Heart right ventricle (tissue), 16 donors: ENCODE measurements around the gene CCDC91. TPM values are rescaled to one million over a fixed set of nuclear protein-coding genes. Genes with fewer than 3 reads are reported as not detected.

ENCODE experiments used
- ATAC-seq, 8 donors: fragments of 200-7000 bp; cut with Tn5 transposase; one replicate each; pipeline ENCODE4 v1.9.1; 2020; ENCODE audit warnings: mild to moderate bottlenecking in 8 of 8, moderate library complexity in 8 of 8, moderate number of reproducible peaks in 1 of 8
- DNase-seq, 2 donors: peaks; one replicate each; pipeline ENCODE4 v3.0.0-alpha.2; 2020
- H3K27ac ChIP-seq, 10 donors: fragments of 200-600 bp; sonication (generic) in 2 of 10; one replicate each; pipeline versions ENCODE4 v1.5.0 to v1.8.0; 2020 to 2022; ENCODE audit warnings: mild to moderate bottlenecking in 3 of 10
- H3K27me3 ChIP-seq, 7 donors: fragments of 200-600 bp; one replicate each; pipeline ENCODE4 v1.8.0; 2021 to 2022; ENCODE audit warnings: mild to moderate bottlenecking in 2 of 7
- H3K36me3 ChIP-seq, 9 donors: fragments of 200-600 bp; sonication (generic) in 1 of 9; one replicate each; pipeline versions ENCODE4 v1.5.0 to v1.8.0; 2020 to 2022; ENCODE audit warnings: mild to moderate bottlenecking in 2 of 9
- H3K4me1 ChIP-seq, 9 donors: fragments of 200-600 bp; sonication (generic) in 1 of 9; one replicate each; pipeline versions ENCODE4 v1.5.0 to v1.8.0; 2020 to 2022; ENCODE audit warnings: mild to moderate bottlenecking in 4 of 9
- H3K4me3 ChIP-seq, 10 donors: fragments of 200-600 bp; sonication (generic) in 2 of 10; one replicate each; pipeline versions ENCODE4 v1.5.0 to v1.8.0; 2020 to 2022; ENCODE audit warnings: mild to moderate bottlenecking in 7 of 10, moderate library complexity in 2 of 10
- H3K9me3 ChIP-seq, 11 donors: fragments of 200-600 bp in 10 of 11; sonication (generic) in 2 of 11; one replicate each; pipeline versions ENCODE4 v1.5.0 to v1.8.0; 2013 to 2022; ENCODE audit warnings: mild to moderate bottlenecking in 2 of 11, control low read depth in 1 of 11, moderate library complexity in 1 of 11
- CTCF ChIP-seq, 9 donors: fragments of 200-600 bp; sonication (generic) in 2 of 9; IDR thresholded peaks; one replicate each; pipeline versions ENCODE4 v1.5.0 to v1.8.0; 2021 to 2022; ENCODE audit warnings: antibody characterized with exemption in 9 of 9, mild to moderate bottlenecking in 5 of 9, moderate library complexity in 1 of 9
- WGBS, 2 donors: extraction: QIAGEN DNeasy Blood & Tissue Kit; methylation state at CpG; one replicate each; pipeline ENCODE4 v1.1.7; 2013; ENCODE audit warnings: inconsistent platforms in 1 of 2; 5-methylcytosine and 5-hydroxymethylcytosine counted together
- intact Hi-C, 10 donors: fragments of 100-400 bp; cut with DNase I; formaldehyde crosslinking; loops; one replicate each; pipeline versions ENCODE4 v1.11.1 to v1.14.2; 2022
- polyA plus RNA-seq, 2 donors: library from polyadenylated mRNA; stranded (reverse); fragments of 200-250 nt; gene quantifications; one replicate each; pipeline ENCODE4 v1.2.3, GENCODE V29; 2013
- total RNA-seq, 10 donors: library from RNA; stranded (reverse); fragmentation: NEBNext Ultra II Directional in 3 of 10; extraction: Animal tissue kit (Norgen Biotek cat#: 25700) in 3 of 10; gene quantifications; one replicate each; pipeline versions ENCODE4 v1.2.1 to v1.2.4, GENCODE V29; 2021 to 2023
- donor health status: Arrhythmogenic right ventricular cardiomyopathy.
- donor health status: ischemic (EF 13 %, LVEDD 7.1; RV severe dilation, severe dysfunction).
- donor health status: healthy with polysubstance abuse.
- donor health status: DM: no; HTN: yes; CAD: no.
- donor health status: DM: no; HTN: no; CAD: no.
- donor health status: ischemic (EF 25% LVEDD 6.9; RV normal size, moderate dysfunction).
- donor health status: ischemic (EF 25% LVEDD 5.7; RV mildly dilated, moderate dysfunction).
- donor health status: healthy.
- donor health status: DM: yes; HTN: yes; CAD: no.
- donor health status: Ischemic cardiomyopathy.
- donor health status: ischemic (EF 35%, LVEDD 5.7; RV mildly dilated, moderate dysfunction).
- donor health status: nonischemic (EF 11% LVEDD 7.7; RV severe dilation, severe dysfunction).
- donor health status: DM: yes; HTN: yes; CAD: no.
- donor health status: PGD.
- donor health status: ischemic (EF 29% LVEDD 5.4; RV normal size, mild dysfunction).
- donor health status: nonischemic (EF 23%, LVEDD 6.1; RV moderate dilation, normal function).

CCDC91 gene
- total and polyA plus RNA-seq, 12 donors = 20.5 to 66.4 (median 54.5) TPM

- H3K27me3 ChIP-seq = no peaks in the 10 kb centered on the region
- TF ChIP-seq CTCF (IDR thresholded peaks at IDR 0.05) = no peak
- H3K4me1 ChIP-seq = peaks cover 0 to 21% (median 3%) of the 10 kb centered on the region in 9 donors
- ATAC-seq (no peak), DNase-seq (no peak)
- H3K4me3 ChIP-seq = no peak overlapping the region
- H3K9me3 ChIP-seq = peaks cover 0 to 5% (median 0%) of the 10 kb centered on the region in 11 donors
- intact Hi-C loops = no loop called here
- no peaks in the 10 kb centered on the region for H3K36me3 ChIP-seq
- peak overlapping the region in 5 of 10 donors; percentile 18 to 76 (median 23) for H3K27ac ChIP-seq
These were observed 235.3 kb downstream of the CCDC91 start for GRCh38 chr12:28425526-28425925.

DNA sequence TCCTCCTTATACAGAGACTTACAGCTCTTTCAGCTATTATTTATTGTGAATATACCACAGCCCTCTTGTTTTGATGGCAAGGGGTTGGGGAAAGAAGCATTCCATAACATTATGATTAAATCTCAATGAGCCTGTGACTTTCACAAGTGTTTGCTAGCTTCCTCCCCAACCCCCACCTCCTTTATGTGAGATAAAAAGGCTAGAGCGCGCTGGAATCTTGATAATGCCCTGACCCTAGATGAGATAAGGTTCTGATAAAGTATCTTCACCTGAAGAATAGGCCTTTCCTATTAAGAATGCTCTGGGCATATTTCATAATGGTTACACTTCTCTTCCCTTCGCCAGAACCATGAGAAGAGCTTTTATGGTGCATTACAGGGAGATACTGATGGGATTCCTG is 236.8 kb downstream of the CCDC91 start:
- DNase-seq (no peak), ATAC-seq (no peak)
- no peaks in the 10 kb centered on the region for H3K36me3 ChIP-seq
- intact Hi-C loops = no loop called here
- H3K27me3 ChIP-seq = no peaks in the 10 kb centered on the region
- 90 to 92% methylated on average over 3 of the region's 3 CpGs for WGBS, 2 donors
- H3K4me3 ChIP-seq = no peak overlapping the region
- H3K9me3 ChIP-seq = no peaks in the 10 kb centered on the region
- no peak for TF ChIP-seq CTCF (IDR thresholded peaks at IDR 0.05)
- H3K27ac ChIP-seq = no peak overlapping the region
- peaks cover 0 to 21% (median 3%) of the 10 kb centered on the region in 9 donors for H3K4me1 ChIP-seq

DNA sequence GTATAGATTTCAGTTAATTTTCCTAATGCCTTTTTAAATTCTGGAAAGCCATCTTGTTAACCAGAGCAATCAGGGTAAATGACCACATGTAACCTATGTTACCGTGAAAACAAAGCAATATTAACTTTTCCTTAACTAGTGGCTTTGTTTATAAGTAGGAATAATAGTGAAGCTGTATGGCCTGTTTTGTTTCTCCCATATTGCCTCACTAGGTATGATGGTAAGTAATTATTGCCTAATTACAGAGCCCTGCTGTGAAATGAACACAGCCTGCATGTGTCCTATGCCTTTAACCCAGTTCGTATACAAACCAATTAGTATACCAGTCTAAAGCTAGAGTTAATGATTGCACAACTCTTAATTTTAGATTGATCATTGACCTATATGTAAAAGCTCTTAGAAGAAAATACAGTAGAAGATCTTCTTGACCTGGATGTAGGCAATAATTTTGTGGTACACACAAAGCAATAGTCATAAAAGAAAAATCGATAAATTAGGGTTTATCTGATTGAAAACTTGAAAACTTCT is 249.9 kb downstream of the CCDC91 start:
- H3K4me1 ChIP-seq = peaks cover 0 to 4% (median 0%) of the 10 kb centered on the region in 9 donors
- no peak for TF ChIP-seq CTCF (IDR thresholded peaks at IDR 0.05)
- no peaks in the 10 kb centered on the region for H3K36me3 ChIP-seq
- no peaks in the 10 kb centered on the region for H3K27me3 ChIP-seq
- no peaks in the 10 kb centered on the region for H3K9me3 ChIP-seq
- no peak overlapping the region for H3K4me3 ChIP-seq
- DNase-seq = no peak
- ATAC-seq = no peak
- intact Hi-C loops = no loop called here
- WGBS, 2 donors = 73 to 99% methylated on average over 3 of the region's 3 CpGs
- H3K27ac ChIP-seq = no peak overlapping the region

DNA sequence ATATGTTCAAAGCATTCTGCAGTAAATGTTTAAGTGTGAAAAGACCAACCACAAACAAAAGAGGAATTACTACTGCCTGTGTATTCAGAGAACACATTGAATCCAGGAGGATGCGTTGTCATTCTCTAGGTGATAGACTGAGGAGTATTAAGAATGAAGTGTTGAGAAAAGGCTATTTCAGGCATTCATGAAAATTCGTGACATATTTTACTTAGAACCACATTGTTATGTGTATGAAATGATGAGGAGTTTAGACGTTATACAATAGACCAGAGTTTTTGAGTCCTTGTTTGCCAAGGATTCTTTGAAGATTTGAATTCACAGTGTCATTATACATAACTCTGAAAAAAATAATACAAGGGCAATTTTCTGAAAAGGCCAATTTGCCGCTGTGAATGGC is 251.8 kb downstream of the CCDC91 start:
- Histone ChIP-seq H3K27me3 (no peaks in the 10 kb centered on the region), H3K27ac (no peak overlapping the region), H3K4me1 (no peaks in the 10 kb centered on the region), H3K36me3 (no peaks in the 10 kb centered on the region), H3K4me3 (no peak overlapping the region), H3K9me3 (no peaks in the 10 kb centered on the region)
- TF ChIP-seq CTCF (IDR thresholded peaks at IDR 0.05) = no peak
- no peak for DNase-seq
- ATAC-seq = no peak
- 90 to 92% methylated on average over 4 of the region's 4 CpGs for WGBS, 2 donors
- intact Hi-C loops = no loop called here
